NCI-H524 (cell line): ENCODE results near the gene ECT2L.

ENCODE experiments used
- DNase-seq, 2 experiments: peaks; one replicate each; lab custom pipeline; 2025; lab: John Stamatoyannopoulos, UW

The ECT2L gene

GRCh38 chr6:138795809-138796603 lies at the start of gene ECT2L:
TSS of gene ECT2L (plus strand) at chr6:138796087. CDS start at chr6:138813275, 17,188 bp downstream.
- DNase-seq: no peak

GRCh38 chr6:138752017-138752416 lies 43.9 kb upstream of the ECT2L start:
- no peak for DNase-seq

GRCh38 chr6:138757136-138757535 lies 38.8 kb upstream of the ECT2L start:
- DNase-seq: no peak

GRCh38 chr6:138765896-138766655 lies 29.8 kb upstream of the ECT2L start:
- DNase-seq: peak in 1 of 2 experiments; percentile 61

- no peak for DNase-seq
These were observed 26.7 kb upstream of the ECT2L start for GRCh38 chr6:138769102-138769676.

GRCh38 chr6:138772596-138773176 lies 23.2 kb upstream of the ECT2L start:
- peak in 1 of 2 experiments; percentile 59 for DNase-seq

GRCh38 chr6:138773177-138774091 lies 22.5 kb upstream of the ECT2L start, which contains the start of gene CCDC28A:
TSS of gene CCDC28A (plus strand) at chr6:138773769. CDS start at chr6:138776121, 2,352 bp downstream.
- peak; percentile 98 to 99 for DNase-seq

GRCh38 chr6:138774370-138774769 lies 21.5 kb upstream of the ECT2L start:
- peak in 1 of 2 experiments; percentile 24 for DNase-seq

GRCh38 chr6:138776659-138777058 lies 19.2 kb upstream of the ECT2L start:
- no peak for DNase-seq

- DNase-seq: no peak
These were observed 17.6 kb upstream of the ECT2L start for GRCh38 chr6:138778331-138778730.

GRCh38 chr6:138782243-138782642 lies 13.6 kb upstream of the ECT2L start:
- DNase-seq: no peak

GRCh38 chr6:138785079-138785478 lies 10.8 kb upstream of the ECT2L start:
- no peak for DNase-seq

GRCh38 chr6:138785980-138786379 lies 9.9 kb upstream of the ECT2L start:
- DNase-seq: no peak

GRCh38 chr6:138787138-138787537 lies 8.7 kb upstream of the ECT2L start:
- DNase-seq: no peak

- no peak for DNase-seq
These were observed 884 bp downstream of the ECT2L start for GRCh38 chr6:138796771-138797170.

GRCh38 chr6:138797806-138798446 lies 2.0 kb downstream of the ECT2L start:
- no peak for DNase-seq

GRCh38 chr6:138800377-138801150 lies 4.7 kb downstream of the ECT2L start:
- peak in 1 of 2 experiments; percentile 9 for DNase-seq

- peak in 1 of 2 experiments; percentile 72 for DNase-seq
These were observed 7.4 kb downstream of the ECT2L start for GRCh38 chr6:138803331-138803730.

GRCh38 chr6:138803861-138804260 lies 8.0 kb downstream of the ECT2L start:
- DNase-seq: no peak
